Omental fat pad (tissue), 4 donors: ENCODE data around the gene CPNE6. TPM values are rescaled to one million over a fixed set of nuclear protein-coding genes. Genes with fewer than 3 reads are reported as not detected.

Experiments
- ATAC-seq: fragments of 150-250 bp; one replicate; pipeline ENCODE4 v1.9.1; 2016; ENCODE audit warnings: mild to moderate bottlenecking, moderate library complexity; ENCODE audit not compliant: low FRiP score
- DNase-seq: peaks from one replicate; pipeline ENCODE4 v3.0.0-alpha.2; 2019; ENCODE audit warnings: low spot score
- CTCF ChIP-seq, 3 donors: fragments of 450-650 bp; IDR thresholded peaks; one replicate each; pipeline ENCODE4 v1.5.1; 2016 to 2017; ENCODE audit warnings: antibody characterized with exemption in 3 of 3, mild to moderate bottlenecking in 3 of 3, moderate library complexity in 2 of 3
- total RNA-seq, 4 donors: library from RNA; depleted of rRNA; stranded (reverse); fragments of >200 nt; gene quantifications; one replicate each; pipeline ENCODE4 v1.1.0, GENCODE V29; 2016

Gene CPNE6
- total RNA-seq, 4 donors from 2014 or later: not detected

GRCh38 chr14:24083462-24083861, 12.1 kb downstream of the CPNE6 start:
- TF ChIP-seq CTCF (IDR thresholded peaks at IDR 0.05): no peak
- ATAC-seq: no peak
- no peak for DNase-seq

GRCh38 chr14:24084440-24084839, 13.1 kb downstream of the CPNE6 start:
- DNase-seq (no peak), ATAC-seq (no peak)
- no peak for TF ChIP-seq CTCF (IDR thresholded peaks at IDR 0.05)

GRCh38 chr14:24085215-24085614, 13.9 kb downstream of the CPNE6 start:
- TF ChIP-seq CTCF (IDR thresholded peaks at IDR 0.05): no peak
- ATAC-seq (no peak), DNase-seq (no peak)

- no peak for ATAC-seq
- TF ChIP-seq CTCF (IDR thresholded peaks at IDR 0.05): no peak
- no peak for DNase-seq
These were observed 15.0 kb downstream of the CPNE6 start for GRCh38 chr14:24086193-24086955.

- DNase-seq (no peak), ATAC-seq (no peak)
- no peak for TF ChIP-seq CTCF (IDR thresholded peaks at IDR 0.05)
These were observed 15.6 kb downstream of the CPNE6 start for GRCh38 chr14:24087004-24087403.

- DNase-seq (no peak), ATAC-seq (no peak)
- no peak for TF ChIP-seq CTCF (IDR thresholded peaks at IDR 0.05)
These were observed 16.7 kb downstream of the CPNE6 start for GRCh38 chr14:24088095-24088494.

GRCh38 chr14:24089890-24090289, 18.5 kb downstream of the CPNE6 start:
- DNase-seq: no peak
- ATAC-seq: no peak
- no peak for TF ChIP-seq CTCF (IDR thresholded peaks at IDR 0.05)
